H9 (cell line): Measurements from ENCODE around the gene CHPF. TPM values are rescaled to one million over a fixed set of nuclear protein-coding genes. Genes with fewer than 3 reads are reported as not detected.
A peak's percentile ranks its signal among the peaks of the same experiment; 100 is the strongest.

Source experiments
- DNase-seq: peaks from one replicate; pipeline ENCODE4 v3.0.0-alpha.2; 2017
- H2AFZ ChIP-seq: one replicate; pipeline ENCODE4 v1.6.1; 2013; ENCODE audit warnings: mild to moderate bottlenecking, low read length, control low read depth, moderate library complexity
- H2AK5ac ChIP-seq: 2 replicates; pipeline ENCODE4 v1.6.1; 2013; ENCODE audit warnings: low read length, control low read depth, mixed read lengths; ENCODE audit not compliant: insufficient read length
- H2BK120ac ChIP-seq: one replicate; pipeline ENCODE4 v1.6.1; 2013; ENCODE audit warnings: low read depth, mild to moderate bottlenecking, low read length, control low read depth, inconsistent platforms; ENCODE audit not compliant: poor library complexity, severe bottlenecking
- H2BK12ac ChIP-seq: 2 replicates; pipeline ENCODE4 v1.6.1; 2013; ENCODE audit warnings: low read length, control low read depth, mixed read lengths, low read depth; ENCODE audit not compliant: insufficient read length
- H2BK15ac ChIP-seq: 2 replicates; pipeline ENCODE4 v1.6.1; 2013; ENCODE audit warnings: low read depth, low read length, control low read depth
- H2BK20ac ChIP-seq: one replicate; pipeline ENCODE4 v1.6.1; 2013; ENCODE audit warnings: low read depth, mild to moderate bottlenecking, low read length, control low read depth, inconsistent platforms; ENCODE audit not compliant: poor library complexity, severe bottlenecking
- H2BK5ac ChIP-seq: 2 replicates; pipeline ENCODE4 v1.6.1; 2013; ENCODE audit warnings: low read length, control low read depth, mixed read lengths; ENCODE audit not compliant: insufficient read length
- H3K14ac ChIP-seq: 2 replicates; pipeline ENCODE4 v1.6.1; 2013; ENCODE audit warnings: low read length, control low read depth; ENCODE audit not compliant: insufficient read depth
- H3K18ac ChIP-seq: 2 replicates; pipeline ENCODE4 v1.6.1; 2013; ENCODE audit warnings: low read depth, mild to moderate bottlenecking, mixed read lengths, low read length, control low read depth; ENCODE audit not compliant: insufficient read length
- H3K23ac ChIP-seq: 2 replicates; pipeline ENCODE4 v1.6.1; 2013; ENCODE audit warnings: low read length, control low read depth, mixed read lengths, low read depth; ENCODE audit not compliant: insufficient read length
- H3K23me2 ChIP-seq: 2 replicates; pipeline ENCODE4 v1.6.1; 2013; ENCODE audit warnings: low read depth, mild to moderate bottlenecking, mixed read lengths, low read length, control low read depth; ENCODE audit not compliant: insufficient read length, poor library complexity, severe bottlenecking
- H3K27ac ChIP-seq: 2 replicates; pipeline ENCODE4 v1.5.1; 2013; ENCODE audit warnings: low read length, control low read depth, mixed read lengths, low read depth; ENCODE audit not compliant: insufficient read length
- H3K27me3 ChIP-seq: 2 replicates; pipeline ENCODE4 v1.6.1; 2013; ENCODE audit warnings: low read length, control low read depth, inconsistent platforms; ENCODE audit not compliant: insufficient read depth
- H3K4ac ChIP-seq: 2 replicates; pipeline ENCODE4 v1.6.1; 2013; ENCODE audit warnings: low read depth, mild to moderate bottlenecking, control low read depth, inconsistent platforms, low read length, moderate library complexity
- H3K4me1 ChIP-seq: 2 replicates; pipeline ENCODE4 v1.6.1; 2013; ENCODE audit warnings: low read length, control low read depth, inconsistent platforms; ENCODE audit not compliant: insufficient read depth
- H3K4me2 ChIP-seq: 2 replicates; pipeline ENCODE4 v1.6.1; 2013; ENCODE audit warnings: low read length, control low read depth, mixed read lengths; ENCODE audit not compliant: insufficient read length, insufficient read depth
- H3K56ac ChIP-seq: 2 replicates; pipeline ENCODE4 v1.6.1; 2013; ENCODE audit warnings: low read depth, mild to moderate bottlenecking, mixed read lengths, low read length, control low read depth; ENCODE audit not compliant: insufficient read length
- H3K79me1 ChIP-seq: 2 replicates; pipeline ENCODE4 v1.6.1; 2013; ENCODE audit warnings: low read depth, mild to moderate bottlenecking, moderate library complexity, low read length, control low read depth, inconsistent platforms; ENCODE audit not compliant: insufficient read depth, poor library complexity, severe bottlenecking
- H3K79me2 ChIP-seq: 2 replicates; pipeline ENCODE4 v1.6.1; 2013; ENCODE audit warnings: low read length, control low read depth, inconsistent platforms; ENCODE audit not compliant: insufficient read depth
- H3K9ac ChIP-seq: 2 replicates; pipeline ENCODE4 v1.6.1; 2013; ENCODE audit warnings: low read length, control low read depth, mixed read lengths; ENCODE audit not compliant: insufficient read length; ENCODE audit errors: extremely low read depth
- H3K9me3 ChIP-seq: one replicate; pipeline ENCODE4 v1.6.1; 2013; ENCODE audit warnings: low read depth, low read length, inconsistent platforms; ENCODE audit not compliant: control insufficient read depth
- H3T11ph ChIP-seq: one replicate; pipeline ENCODE4 v1.6.1; 2013; ENCODE audit warnings: mild to moderate bottlenecking, low read length, control low read depth, inconsistent platforms
- H4K20me1 ChIP-seq: one replicate; pipeline ENCODE4 v1.6.1; 2013; ENCODE audit not compliant: control insufficient read depth, insufficient read length, insufficient read depth
- H4K5ac ChIP-seq: 2 replicates; pipeline ENCODE4 v1.6.1; 2013; ENCODE audit warnings: low read depth, mild to moderate bottlenecking, mixed read lengths, low read length, control low read depth; ENCODE audit not compliant: insufficient read length
- H4K8ac ChIP-seq: replicated peaks from 2 replicates; pipeline ENCODE4 v1.6.1; 2013; ENCODE audit warnings: low read length, control low read depth, mixed read lengths, low read depth; ENCODE audit not compliant: insufficient read length
- H4K91ac ChIP-seq: 2 replicates; pipeline ENCODE4 v1.6.1; 2013; ENCODE audit warnings: low read depth, mild to moderate bottlenecking, moderate library complexity, mixed read lengths, low read length, control low read depth; ENCODE audit not compliant: insufficient read length
- H3K27ac Mint-ChIP-seq, 3 experiments: 2 replicates in 2 of 3; 3 replicates in 1 of 3; pipeline ENCODE4 v1.8.0; 2020 to 2021; ENCODE audit warnings: mixed read lengths in 3 of 3, mild to moderate bottlenecking in 1 of 3, moderate library complexity in 1 of 3
- H3K27me3 Mint-ChIP-seq: 2 replicates; pipeline ENCODE4 v1.8.0; 2021; ENCODE audit warnings: low read depth, mild to moderate bottlenecking, moderate library complexity, mixed read lengths
- H3K36me3 Mint-ChIP-seq, 3 experiments: 2 replicates in 2 of 3; 3 replicates in 1 of 3; pipeline ENCODE4 v1.8.0; 2020 to 2021; ENCODE audit warnings: low read depth in 3 of 3, mixed read lengths in 3 of 3; ENCODE audit not compliant: insufficient read depth in 1 of 3
- H3K4me1 Mint-ChIP-seq, 2 experiments: 2 replicates each; pipeline ENCODE4 v1.8.0; 2020; ENCODE audit warnings: mixed read lengths in 2 of 2
- H3K4me3 Mint-ChIP-seq, 2 experiments: 2 replicates in 1 of 2; 3 replicates in 1 of 2; pipeline ENCODE4 v1.8.0; 2020 to 2021; ENCODE audit warnings: mild to moderate bottlenecking in 2 of 2, mixed read lengths in 2 of 2, moderate library complexity in 1 of 2
- H3K9me3 Mint-ChIP-seq, 2 experiments: 2 replicates in 1 of 2; 3 replicates in 1 of 2; pipeline ENCODE4 v1.8.0; 2020; ENCODE audit warnings: mild to moderate bottlenecking in 2 of 2, mixed read lengths in 2 of 2, moderate library complexity in 1 of 2
- CTCF ChIP-seq: fragments of 200-600 bp; sonication (generic); conservative IDR thresholded peaks from 3 replicates; pipeline ENCODE4 v1.8.0; 2021; ENCODE audit warnings: antibody characterized with exemption, mild to moderate bottlenecking
- WGBS: extraction: QIAGEN DNeasy Blood & Tissue Kit; methylation state at CpG from one replicate; pipeline ENCODE4 v1.1.7; 2013; ENCODE audit warnings: missing lambda C conversion rate, low lambda C conversion rate, mixed read lengths; ENCODE audit not compliant: insufficient read length; ENCODE audit errors: extremely low coverage; 5-methylcytosine and 5-hydroxymethylcytosine counted together
- total RNA-seq: library from RNA; stranded (reverse); gene quantifications from 2 replicates; pipeline ENCODE4 v1.2.1, GENCODE V29; 2021

The CHPF gene
- total RNA-seq, 1 experiment from 2014 or later: 46.5 TPM

- Histone ChIP-seq H3K4me2 (no peak overlapping the region), H2BK12ac (no peak overlapping the region), H3K4ac (no peak overlapping the region), H3K79me2 (no peaks in the 10 kb centered on the region), H3K27me3 (no peaks in the 10 kb centered on the region; the same call in 1 of the 2 replicates), H3T11ph (no peak overlapping the region), H3K9ac (no peak overlapping the region), H3K18ac (no peak overlapping the region), H2BK20ac (no peak overlapping the region), H4K91ac (no peak overlapping the region), H3K23me2 (peaks cover 3% of the 10 kb centered on the region), H2AK5ac (no peak overlapping the region), H2BK15ac (no peak overlapping the region), H3K9me3 (no peaks in the 10 kb centered on the region), H3K79me1 (no peaks in the 10 kb centered on the region), H2BK5ac (no peak overlapping the region), H3K23ac (no peak overlapping the region), H4K5ac (no peak overlapping the region), H2BK120ac (no peak overlapping the region), H3K4me1 (peaks cover 3% of the 10 kb centered on the region; the same call in 1 of the 2 replicates), H4K20me1 (no peaks in the 10 kb centered on the region), H3K56ac (no peak overlapping the region), H2AFZ (no peak overlapping the region), H3K14ac (no peak overlapping the region), H3K27ac (no peak overlapping the region), H4K8ac (no peak overlapping the region)
- Mint-ChIP-seq H3K4me3 (no peak overlapping the region), H3K27me3 (peaks cover 35% of the 10 kb centered on the region), H3K36me3 (peaks cover 0 to 7% (median 4%) of the 10 kb centered on the region in 3 experiments; a peak in 5 of 7 replicates), H3K27ac (peak overlapping the region in 1 of 3 experiments; percentile 91; a peak in 2 of 7 replicates), H3K9me3 (no peaks in the 10 kb centered on the region; a peak in 2 of 5 replicates), H3K4me1 (peaks cover 39 to 43% of the 10 kb centered on the region in 2 experiments)
- DNase-seq: no peak
- TF ChIP-seq CTCF: no peak
- WGBS: no CpG with 5 or more reads among the region's 6 CpGs
Observed at GRCh38 chr2:219533930-219534661, 9.5 kb downstream of the CHPF start.
